Ramos (cell line): ENCODE data around the gene EFHC1.

Source experiments
- in situ Hi-C: fragments of 300-500 bp; cut with MboI; formaldehyde crosslinking; loops from one replicate; pipeline ENCODE4 v1.14.3; 2022; ENCODE audit warnings: low sequenced_read_pairs; ENCODE audit not compliant: unreplicated experiment

EFHC1 gene

GRCh38 chr6:52498538-52499017, 78.4 kb downstream of the EFHC1 start:
- in situ Hi-C loops, result loop anchor here (5.0 kb wide), 1 partner anchor 81 kb away; no protein-coding TSS in a partner anchor

GRCh38 chr6:52499026-52499425, 78.9 kb downstream of the EFHC1 start:
- in situ Hi-C loops, result loop anchor here (5.0 kb wide), 1 partner anchor 82 kb away; no protein-coding TSS in a partner anchor

GRCh38 chr6:52499681-52500236, 79.6 kb downstream of the EFHC1 start:
- in situ Hi-C loops, result loop anchor here (5.0 kb wide), 1 partner anchor 82 kb away; no protein-coding TSS in a partner anchor

- in situ Hi-C loops, result no loop called here
These were observed 80.3 kb downstream of the EFHC1 start for GRCh38 chr6:52500238-52501129.

- in situ Hi-C loops, result no loop called here
These were observed 82.3 kb downstream of the EFHC1 start for GRCh38 chr6:52502306-52503029.

- in situ Hi-C loops, result no loop called here
These were observed 83.2 kb downstream of the EFHC1 start for GRCh38 chr6:52503323-52503747.

GRCh38 chr6:52503851-52504781, 84.0 kb downstream of the EFHC1 start:
- in situ Hi-C loops, result no loop called here

GRCh38 chr6:52504782-52505136, 84.6 kb downstream of the EFHC1 start:
- in situ Hi-C loops, result no loop called here

- in situ Hi-C loops, result no loop called here
These were observed 85.7 kb downstream of the EFHC1 start for GRCh38 chr6:52505726-52506409.

- in situ Hi-C loops, result no loop called here
These were observed 86.3 kb downstream of the EFHC1 start for GRCh38 chr6:52506476-52506875.

GRCh38 chr6:52507557-52508260, 87.6 kb downstream of the EFHC1 start:
- in situ Hi-C loops, result no loop called here

- in situ Hi-C loops, result no loop called here
These were observed 88.2 kb downstream of the EFHC1 start for GRCh38 chr6:52508261-52508739.

- in situ Hi-C loops, result no loop called here
These were observed 89.4 kb downstream of the EFHC1 start for GRCh38 chr6:52509281-52510212.

GRCh38 chr6:52510213-52510562, 90.0 kb downstream of the EFHC1 start:
- in situ Hi-C loops, result no loop called here

- in situ Hi-C loops, result no loop called here
These were observed 91.0 kb downstream of the EFHC1 start for GRCh38 chr6:52511163-52511562.

GRCh38 chr6:52511572-52512151, 91.5 kb downstream of the EFHC1 start:
- in situ Hi-C loops, result no loop called here

GRCh38 chr6:52512199-52512598, 92.1 kb downstream of the EFHC1 start:
- in situ Hi-C loops, result no loop called here
